GM21526 (cell line): Measurements from ENCODE around the gene MEG3.

Experiments used
- ATAC-seq: cut with Tn5 transposase; IDR thresholded peaks from one replicate; pipeline ENCODE4 v1.9.1; 2021; ENCODE audit warnings: moderate library complexity; ENCODE audit not compliant: unreplicated experiment, low FRiP score

MEG3 gene

GRCh38 chr14:100828031-100828769, 2.3 kb downstream of the MEG3 start:
- ATAC-seq, result no peak

- ATAC-seq, result no peak
Observed at GRCh38 chr14:100830681-100831080, 4.8 kb downstream of the MEG3 start.

- ATAC-seq, result no peak
Observed at GRCh38 chr14:100832311-100832960, 6.5 kb downstream of the MEG3 start.

- no peak for ATAC-seq
Observed at GRCh38 chr14:100834082-100834793, 8.3 kb downstream of the MEG3 start.

GRCh38 chr14:100834794-100835547, 9.1 kb downstream of the MEG3 start:
- no peak for ATAC-seq

- no peak for ATAC-seq
Observed at GRCh38 chr14:100835548-100836310, 9.8 kb downstream of the MEG3 start.

GRCh38 chr14:100836311-100836805, 10.4 kb downstream of the MEG3 start:
- no peak for ATAC-seq

- no peak for ATAC-seq
Observed at GRCh38 chr14:100836941-100837804, 11.3 kb downstream of the MEG3 start.

- ATAC-seq, result no peak
Observed at GRCh38 chr14:100837805-100838350, 12.0 kb downstream of the MEG3 start.

GRCh38 chr14:100838493-100839314, 12.8 kb downstream of the MEG3 start:
- ATAC-seq, result no peak

GRCh38 chr14:100839315-100839585, 13.3 kb downstream of the MEG3 start:
- ATAC-seq, result no peak

GRCh38 chr14:100839681-100840111, 13.8 kb downstream of the MEG3 start:
- ATAC-seq, result no peak

GRCh38 chr14:100840286-100841065, 14.6 kb downstream of the MEG3 start:
- no peak for ATAC-seq

GRCh38 chr14:100841066-100841760, 15.3 kb downstream of the MEG3 start:
- no peak for ATAC-seq

GRCh38 chr14:100841761-100842403, 16.0 kb downstream of the MEG3 start:
- no peak for ATAC-seq

- no peak for ATAC-seq
Observed at GRCh38 chr14:100842799-100843198, 16.9 kb downstream of the MEG3 start.
